B cell (primary cell): ENCODE data around the gene POU6F1. TPM values are rescaled to one million over a fixed set of nuclear protein-coding genes. Genes with fewer than 3 reads are reported as not detected.

ENCODE experiments used
- ATAC-seq: fragments of 200-7000 bp; cut with Tn5 transposase; one replicate; pipeline ENCODE4 v1.10.0; 2021; ENCODE audit warnings: low read depth, mild to moderate bottlenecking, moderate number of reproducible peaks, moderate library complexity
- CTCF ChIA-PET: fragments of 350-600 bp; sonication (Branson Sonifier 250); formaldehyde crosslinking; loops from one replicate; lab custom pipeline; 2021; ENCODE audit warnings: antibody characterized with exemption, inconsistent platforms; lab: Charles Lee
- POLR2A ChIA-PET: fragments of 350-600 bp; sonication (Branson Sonifier 250); formaldehyde crosslinking; loops from one replicate; lab custom pipeline; 2021; ENCODE audit warnings: antibody characterized with exemption; lab: Charles Lee
- DNase-seq: peaks from one replicate; pipeline ENCODE4 v3.0.0; 2013
- H2AFZ ChIP-seq: 2 replicates; pipeline ENCODE4 v1.6.1; 2012; ENCODE audit warnings: mild to moderate bottlenecking, low read depth, low read length; ENCODE audit not compliant: insufficient read depth, poor library complexity, severe bottlenecking
- H3K27ac ChIP-seq, 2 donors: 1 replicate in 1 of 2; 2 replicates in 1 of 2; pipeline ENCODE4 v1.5.1; 2012 to 2013; ENCODE audit warnings: low read length in 2 of 2, mild to moderate bottlenecking in 2 of 2, moderate library complexity in 1 of 2
- H3K27me3 ChIP-seq, 4 experiments: fragments of 200-600 bp in 1 of 4; sonication (generic) in 1 of 4; replicated peaks in 1 of 4; 1 replicate in 2 of 4; 2 replicates in 2 of 4; pipeline versions ENCODE4 v1.6.1 to v1.7.0; 2013 to 2016; ENCODE audit warnings: low read length in 3 of 4, mild to moderate bottlenecking in 2 of 4, mixed read lengths in 1 of 4, moderate library complexity in 1 of 4; ENCODE audit not compliant: insufficient read depth in 4 of 4, control insufficient read depth in 3 of 4; ENCODE audit errors: control extremely low read depth in 1 of 4
- H3K36me3 ChIP-seq, 2 experiments: replicated peaks in 1 of 2; 1 replicate in 1 of 2; 2 replicates in 1 of 2; pipeline versions ENCODE4 v1.6.1 to v1.7.1; 2013; ENCODE audit warnings: low read length in 1 of 2; ENCODE audit not compliant: insufficient read depth in 2 of 2, control insufficient read depth in 1 of 2; ENCODE audit errors: control extremely low read depth in 1 of 2, extremely low read depth in 1 of 2
- H3K4me1 ChIP-seq, 2 donors: fragments of 200-600 bp in 1 of 2; sonication (generic) in 1 of 2; 1 replicate in 1 of 2; 2 replicates in 1 of 2; pipeline versions ENCODE4 v1.5.1 to v1.6.1; 2013 to 2017; ENCODE audit warnings: low read length in 2 of 2; ENCODE audit not compliant: control insufficient read depth in 2 of 2, insufficient read depth in 2 of 2
- H3K4me2 ChIP-seq: replicated peaks from 2 replicates; pipeline ENCODE3; 2012; ENCODE audit warnings: mild to moderate bottlenecking, low read depth, low read length; ENCODE audit not compliant: poor library complexity, severe bottlenecking
- H3K4me3 ChIP-seq, 5 experiments: fragments of 200-600 bp in 1 of 5; sonication (generic) in 1 of 5; 1 replicate in 3 of 5; 2 replicates in 2 of 5; pipeline versions ENCODE4 v1.5.1 to v1.7.0; 2011 to 2016; ENCODE audit warnings: low read length in 4 of 5, mild to moderate bottlenecking in 4 of 5, low read depth in 2 of 5, control low read depth in 1 of 5, moderate library complexity in 1 of 5; ENCODE audit not compliant: insufficient read depth in 1 of 5; ENCODE audit errors: control extremely low read depth in 1 of 5, extremely low read depth in 1 of 5
- H3K79me2 ChIP-seq: fragments of 200-600 bp; sonication (generic); one replicate; pipeline ENCODE4 v1.6.0; 2016; ENCODE audit warnings: low read length; ENCODE audit not compliant: control insufficient read depth, insufficient read depth
- H3K9ac ChIP-seq: fragments of 200-600 bp; sonication (generic); 2 replicates; pipeline ENCODE4 v1.6.1; 2017; ENCODE audit warnings: mild to moderate bottlenecking, low read length, moderate library complexity
- H3K9me3 ChIP-seq, 3 donors: one replicate each; pipeline versions ENCODE4 v1.6.1 to v1.7.1; 2013; ENCODE audit warnings: low read length in 2 of 3; ENCODE audit not compliant: control insufficient read depth in 2 of 3, insufficient read depth in 1 of 3; ENCODE audit errors: control extremely low read depth in 1 of 3
- H4K20me1 ChIP-seq: 2 replicates; pipeline ENCODE4 v1.6.0; 2012; ENCODE audit warnings: mild to moderate bottlenecking, low read length; ENCODE audit not compliant: insufficient read depth, control insufficient read depth, poor library complexity, severe bottlenecking
- H3K27ac Mint-ChIP-seq: one replicate; pipeline ENCODE4 v1.8.0; 2021; ENCODE audit warnings: mixed read lengths
- H3K27me3 Mint-ChIP-seq: one replicate; pipeline ENCODE4 v1.8.0; 2021; ENCODE audit warnings: mixed read lengths
- H3K4me1 Mint-ChIP-seq: one replicate; pipeline ENCODE4 v1.8.0; 2021; ENCODE audit warnings: mixed read lengths
- H3K4me3 Mint-ChIP-seq: one replicate; pipeline ENCODE4 v1.8.0; 2021; ENCODE audit warnings: mixed read lengths
- H3K9me3 Mint-ChIP-seq: one replicate; pipeline ENCODE4 v1.8.0; 2022; ENCODE audit warnings: mixed read lengths; ENCODE audit not compliant: insufficient read depth
- CTCF ChIP-seq: fragments of 200-600 bp; IDR thresholded peaks from one replicate; pipeline ENCODE4 v1.8.0; 2022; ENCODE audit warnings: antibody characterized with exemption, mild to moderate bottlenecking
- EZH2 ChIP-seq: IDR thresholded peaks from 2 replicates; pipeline ENCODE4 v1.6.1; 2012; ENCODE audit warnings: borderline replicate concordance, low read depth, mild to moderate bottlenecking, moderate library complexity, low read length; ENCODE audit not compliant: insufficient read depth, poor library complexity, severe bottlenecking
- WGBS: methylation state at CpG from one replicate; pipeline ENCODE4 v1.1.5; 2013; ENCODE audit warnings: missing lambda C conversion rate; ENCODE audit not compliant: insufficient coverage; 5-methylcytosine and 5-hydroxymethylcytosine counted together
- intact Hi-C: fragments of 100-400 bp; cut with micrococcal nuclease; formaldehyde crosslinking; loops from one replicate; pipeline ENCODE4 v1.10.0; 2022
- polyA plus RNA-seq: library from polyadenylated mRNA; depleted of rRNA; stranded (reverse); fragments of >200 nt; gene quantifications from 2 replicates; pipeline ENCODE4 v1.2.3, GENCODE V29; 2012
- total RNA-seq, 2 donors: library from RNA; stranded (reverse); fragments of 120-200 nt in 1 of 2; gene quantifications; 1 replicate in 1 of 2; 2 replicates in 1 of 2; pipeline versions ENCODE4 v1.2.3 to v1.2.4, GENCODE V29; 2013 to 2022

The POU6F1 gene
- total and polyA plus RNA-seq, 2 donors (not counting 1 experiment from before 2014, with no cell fraction given), result 27.7 to 62.6 TPM

GRCh38 chr12:51238037-51238509 lies 20.2 kb upstream of the POU6F1 start:
- Histone ChIP-seq H3K9me3 (peaks cover 0 to 3% (median 0%) of the 10 kb centered on the region in 3 donors), H3K36me3 (peaks cover 2 to 29% of the 10 kb centered on the region in 2 experiments), H3K4me2 (peak overlapping the region; percentile 76), H4K20me1 (peaks cover 37% of the 10 kb centered on the region), H2AFZ (peak overlapping the region; percentile 72), H3K4me3 (peak overlapping the region; percentile 69 to 100 (median 100)), H3K79me2 (peaks cover 27% of the 10 kb centered on the region), H3K4me1 (peaks cover 23 to 34% of the 10 kb centered on the region in 2 donors), H3K27ac (peak overlapping the region in 1 of 2 donors; percentile 100), H3K27me3 (no peaks in the 10 kb centered on the region), H3K9ac (peak overlapping the region; percentile 100)
- H3K9me3 Mint-ChIP-seq, result no peaks in the 10 kb centered on the region
- peak overlapping the region; percentile 100 for H3K27ac Mint-ChIP-seq
- no peaks in the 10 kb centered on the region for H3K27me3 Mint-ChIP-seq
- peaks cover 39% of the 10 kb centered on the region for H3K4me1 Mint-ChIP-seq
- intact Hi-C loops, result loop anchor here (1.0 to 5.0 kb wide), 6 partner anchors 20 to 155 kb away; partner anchors contain the start of genes BIN2, CSRNP2, POU6F1 and SMAGP
- H3K4me3 Mint-ChIP-seq, result peak overlapping the region; percentile 93
- ChIA-PET POLR2A (interaction anchor here (0.5 to 3.4 kb wide), 20 partner anchors 8 to 1841 kb away, joined by 3 to 70 read pairs (median 4); partner anchors contain the start of genes ATF1, BIN2, COX14 and CSRNP2), CTCF (interaction anchor here (0.6 to 2.8 kb wide), 8 partner anchors 10 to 103 kb away, joined by 3 to 20 read pairs (median 3); partner anchors contain the start of genes POU6F1 and SMAGP)
- 11% methylated on average over 10 of the region's 10 CpGs for WGBS
- TF ChIP-seq CTCF (no peak), EZH2 (no peak)
- no peak for DNase-seq
- peak; percentile 1 for ATAC-seq

GRCh38 chr12:51234530-51234929 lies 16.7 kb upstream of the POU6F1 start:
- peaks cover 11% of the 10 kb centered on the region for H3K4me1 Mint-ChIP-seq
- Histone ChIP-seq H3K9me3 (peaks cover 0 to 6% (median 0%) of the 10 kb centered on the region in 3 donors), H3K4me3 (no peak overlapping the region), H3K27ac (no peak overlapping the region), H2AFZ (no peak overlapping the region), H3K36me3 (no peaks in the 10 kb centered on the region), H3K9ac (no peak overlapping the region), H3K4me1 (peaks cover 3 to 7% of the 10 kb centered on the region in 2 donors), H3K27me3 (no peaks in the 10 kb centered on the region), H3K79me2 (peaks cover 8% of the 10 kb centered on the region), H3K4me2 (no peak overlapping the region), H4K20me1 (peaks cover 4% of the 10 kb centered on the region)
- no peak for ATAC-seq
- CTCF ChIA-PET, result no interaction called here
- H3K27ac Mint-ChIP-seq, result no peak overlapping the region
- no peaks in the 10 kb centered on the region for H3K9me3 Mint-ChIP-seq
- intact Hi-C loops, result no loop called here
- TF ChIP-seq EZH2, result no peak
- no peak for TF ChIP-seq CTCF
- no peaks in the 10 kb centered on the region for H3K27me3 Mint-ChIP-seq
- 75% methylated on average over 2 of the region's 5 CpGs for WGBS
- H3K4me3 Mint-ChIP-seq, result no peak overlapping the region
- POLR2A ChIA-PET, result no interaction called here
- DNase-seq, result no peak
